SJCRH30 (cell line): ENCODE results near the gene CPNE8. TPM values are rescaled to one million over a fixed set of nuclear protein-coding genes. Genes with fewer than 3 reads are reported as not detected.

Source experiments
- DNase-seq, 2 experiments: peaks; one replicate each; pipeline ENCODE4 v3.0.0-alpha.2; 2015 to 2020
- H3K27ac ChIP-seq: fragments of 250-450 bp; sonication (Bioruptor Pico); 2 replicates; pipeline ENCODE4 v1.5.1; 2020; ENCODE audit warnings: mild to moderate bottlenecking, moderate library complexity
- H3K27me3 ChIP-seq: fragments of 250-450 bp; sonication (Bioruptor Pico); 2 replicates; pipeline ENCODE4 v1.5.1; 2020; ENCODE audit warnings: mild to moderate bottlenecking, moderate library complexity
- H3K36me3 ChIP-seq: fragments of 250-450 bp; sonication (Bioruptor Pico); 2 replicates; pipeline ENCODE4 v1.5.1; 2020; ENCODE audit warnings: mild to moderate bottlenecking, moderate library complexity
- H3K4me1 ChIP-seq: fragments of 250-450 bp; sonication (Bioruptor Pico); 2 replicates; pipeline ENCODE4 v1.5.1; 2020; ENCODE audit warnings: mild to moderate bottlenecking, moderate library complexity
- H3K4me3 ChIP-seq: fragments of 250-450 bp; sonication (Bioruptor Pico); 2 replicates; pipeline ENCODE4 v1.5.1; 2020; ENCODE audit warnings: mild to moderate bottlenecking, moderate library complexity
- H3K9me3 ChIP-seq: fragments of 250-450 bp; sonication (Bioruptor Pico); replicated peaks from 2 replicates; pipeline ENCODE4 v1.5.1; 2020; ENCODE audit warnings: mild to moderate bottlenecking, moderate library complexity
- total RNA-seq: library from RNA; depleted of rRNA; stranded (reverse); fragments of >200 nt; shearing (Covaris generic); gene quantifications from 2 replicates; pipeline ENCODE4 v1.2.3, GENCODE V29; 2014

The CPNE8 gene
- total RNA-seq, 1 experiment from 2014 or later: not detected

GRCh38 chr12:38884666-38885065, 20.7 kb downstream of the CPNE8 start:
- no peak overlapping the region for H3K4me3 ChIP-seq
- H3K9me3 ChIP-seq: no peaks in the 10 kb centered on the region
- no peak overlapping the region for H3K27ac ChIP-seq
- no peaks in the 10 kb centered on the region for H3K36me3 ChIP-seq
- DNase-seq: no peak
- no peaks in the 10 kb centered on the region for H3K4me1 ChIP-seq
- 0 out of 2 replicates have a peak, but pooled peaks cover 2% of the 10 kb centered on the region for H3K27me3 ChIP-seq

- Histone ChIP-seq H3K27ac (no peak overlapping the region), H3K9me3 (no peaks in the 10 kb centered on the region), H3K4me3 (no peak overlapping the region), H3K4me1 (no peaks in the 10 kb centered on the region), H3K36me3 (no peaks in the 10 kb centered on the region), H3K27me3 (0 out of 2 replicates have a peak, but pooled peaks cover 2% of the 10 kb centered on the region)
- no peak for DNase-seq
These were observed 21.7 kb downstream of the CPNE8 start for GRCh38 chr12:38883629-38884134.

GRCh38 chr12:38880288-38880687, 25.1 kb downstream of the CPNE8 start:
- no peaks in the 10 kb centered on the region for H3K4me1 ChIP-seq
- H3K27me3 ChIP-seq: 0 out of 2 replicates have a peak, but pooled peaks cover 2% of the 10 kb centered on the region
- H3K27ac ChIP-seq: no peak overlapping the region

GRCh38 chr12:38878986-38879385, 26.4 kb downstream of the CPNE8 start:
- H3K27ac ChIP-seq: no peak overlapping the region
- no peaks in the 10 kb centered on the region for H3K9me3 ChIP-seq
- no peaks in the 10 kb centered on the region for H3K36me3 ChIP-seq
- DNase-seq: no peak
- no peaks in the 10 kb centered on the region for H3K4me1 ChIP-seq
- no peak overlapping the region for H3K4me3 ChIP-seq
- H3K27me3 ChIP-seq: peaks cover 6% of the 10 kb centered on the region; the same call in 1 of the 2 replicates

More at GRCh38 chr12:38880288-38880687, 25.1 kb downstream of the CPNE8 start:
- Histone ChIP-seq H3K36me3 (no peaks in the 10 kb centered on the region), H3K4me3 (no peak overlapping the region), H3K9me3 (no peaks in the 10 kb centered on the region)
- no peak for DNase-seq

GRCh38 chr12:38878333-38878705, 27.1 kb downstream of the CPNE8 start:
- H3K27ac ChIP-seq: no peak overlapping the region
- no peak overlapping the region for H3K4me3 ChIP-seq
- H3K36me3 ChIP-seq: no peaks in the 10 kb centered on the region
- H3K27me3 ChIP-seq: peaks cover 6% of the 10 kb centered on the region; the same call in 1 of the 2 replicates
- no peak for DNase-seq
- no peaks in the 10 kb centered on the region for H3K9me3 ChIP-seq
- H3K4me1 ChIP-seq: no peaks in the 10 kb centered on the region

- H3K4me1 ChIP-seq: no peaks in the 10 kb centered on the region
- no peak overlapping the region for H3K27ac ChIP-seq
- H3K4me3 ChIP-seq: no peak overlapping the region
- H3K36me3 ChIP-seq: no peaks in the 10 kb centered on the region
- no peak for DNase-seq
- H3K27me3 ChIP-seq: peaks cover 4% of the 10 kb centered on the region
- no peaks in the 10 kb centered on the region for H3K9me3 ChIP-seq
These were observed 29.7 kb downstream of the CPNE8 start for GRCh38 chr12:38875586-38876228.

GRCh38 chr12:38872561-38872960, 32.8 kb downstream of the CPNE8 start:
- no peak for DNase-seq
- H3K4me3 ChIP-seq: no peak overlapping the region
- H3K36me3 ChIP-seq: no peaks in the 10 kb centered on the region
- H3K4me1 ChIP-seq: no peaks in the 10 kb centered on the region
- peaks cover 4% of the 10 kb centered on the region for H3K27me3 ChIP-seq
- no peak overlapping the region for H3K27ac ChIP-seq
- no peaks in the 10 kb centered on the region for H3K9me3 ChIP-seq

- Histone ChIP-seq H3K4me1 (no peaks in the 10 kb centered on the region), H3K4me3 (no peak overlapping the region), H3K36me3 (no peaks in the 10 kb centered on the region)
These were observed 33.2 kb downstream of the CPNE8 start for GRCh38 chr12:38872156-38872555.

GRCh38 chr12:38869036-38869435, 36.4 kb downstream of the CPNE8 start:
- Histone ChIP-seq H3K27me3 (no peaks in the 10 kb centered on the region; the same call in 1 of the 2 replicates), H3K4me1 (no peaks in the 10 kb centered on the region), H3K36me3 (no peaks in the 10 kb centered on the region), H3K4me3 (no peak overlapping the region), H3K27ac (no peak overlapping the region), H3K9me3 (no peaks in the 10 kb centered on the region)
- DNase-seq: no peak

More at GRCh38 chr12:38872156-38872555, 33.2 kb downstream of the CPNE8 start:
- H3K27ac ChIP-seq: no peak overlapping the region
- H3K9me3 ChIP-seq: no peaks in the 10 kb centered on the region
- DNase-seq: no peak
- peaks cover 4% of the 10 kb centered on the region for H3K27me3 ChIP-seq

GRCh38 chr12:38850461-38850860, 54.9 kb downstream of the CPNE8 start:
- H3K36me3 ChIP-seq: no peaks in the 10 kb centered on the region
- no peak overlapping the region for H3K4me3 ChIP-seq
- no peaks in the 10 kb centered on the region for H3K4me1 ChIP-seq
- no peaks in the 10 kb centered on the region for H3K27me3 ChIP-seq
- H3K9me3 ChIP-seq: no peaks in the 10 kb centered on the region
- DNase-seq: no peak
- H3K27ac ChIP-seq: no peak overlapping the region

- H3K4me3 ChIP-seq: no peak overlapping the region
- no peaks in the 10 kb centered on the region for H3K27me3 ChIP-seq
- no peaks in the 10 kb centered on the region for H3K4me1 ChIP-seq
- DNase-seq: no peak
- H3K36me3 ChIP-seq: no peaks in the 10 kb centered on the region
- no peaks in the 10 kb centered on the region for H3K9me3 ChIP-seq
- no peak overlapping the region for H3K27ac ChIP-seq
These were observed 58.1 kb downstream of the CPNE8 start for GRCh38 chr12:38847247-38847646.

GRCh38 chr12:38844267-38844666, 61.1 kb downstream of the CPNE8 start:
- H3K4me1 ChIP-seq: no peaks in the 10 kb centered on the region
- H3K27ac ChIP-seq: no peak overlapping the region
- H3K36me3 ChIP-seq: no peaks in the 10 kb centered on the region
- no peaks in the 10 kb centered on the region for H3K9me3 ChIP-seq
- no peaks in the 10 kb centered on the region for H3K27me3 ChIP-seq
- no peak for DNase-seq
- H3K4me3 ChIP-seq: no peak overlapping the region

GRCh38 chr12:38838056-38838850, 67.1 kb downstream of the CPNE8 start:
- no peak overlapping the region for H3K4me3 ChIP-seq
- no peaks in the 10 kb centered on the region for H3K27me3 ChIP-seq
- no peak for DNase-seq
- H3K4me1 ChIP-seq: no peaks in the 10 kb centered on the region
- no peaks in the 10 kb centered on the region for H3K9me3 ChIP-seq
- no peaks in the 10 kb centered on the region for H3K36me3 ChIP-seq
- H3K27ac ChIP-seq: no peak overlapping the region

- no peak for DNase-seq
- Histone ChIP-seq H3K27ac (no peak overlapping the region), H3K36me3 (no peaks in the 10 kb centered on the region), H3K4me3 (no peak overlapping the region), H3K27me3 (no peaks in the 10 kb centered on the region), H3K4me1 (no peaks in the 10 kb centered on the region), H3K9me3 (no peaks in the 10 kb centered on the region)
These were observed 73.7 kb downstream of the CPNE8 start for GRCh38 chr12:38831715-38832114.

GRCh38 chr12:38825006-38825405, 80.4 kb downstream of the CPNE8 start:
- no peak for DNase-seq
- H3K27ac ChIP-seq: no peak overlapping the region
- H3K36me3 ChIP-seq: no peaks in the 10 kb centered on the region
- H3K9me3 ChIP-seq: no peaks in the 10 kb centered on the region
- no peaks in the 10 kb centered on the region for H3K27me3 ChIP-seq
- H3K4me1 ChIP-seq: no peaks in the 10 kb centered on the region
- no peak overlapping the region for H3K4me3 ChIP-seq
